ENCODE data around the gene MRPL48. TPM values are rescaled to one million over a fixed set of nuclear protein-coding genes. Genes with fewer than 3 reads are reported as not detected.

The MRPL48 gene
- total RNA-seq, 1 donor: 14.5 TPM

GRCh38 chr11:73860202-73860601, 72.5 kb downstream of the MRPL48 start:
- no peaks in the 10 kb centered on the region for H3K27me3 ChIP-seq (ENCODE audit: insufficient read depth, low read length)
- no peak overlapping the region for H2AFZ ChIP-seq (ENCODE audit: low read length)
- H3K79me2 ChIP-seq (ENCODE audit: insufficient read depth, low read length): no peaks in the 10 kb centered on the region
- H3K4me1 ChIP-seq (ENCODE audit: insufficient read depth, low read length): no peaks in the 10 kb centered on the region
- no peak overlapping the region for H3K27ac ChIP-seq (ENCODE audit: low read depth, low read length)
- no peak overlapping the region for H3K4me3 ChIP-seq (ENCODE audit: insufficient read depth, low read length)
- no peak for DNase-seq (ENCODE audit: insufficient read length, low spot score, missing footprints)
- peaks cover 8% of the 10 kb centered on the region for H3K36me3 ChIP-seq (ENCODE audit: insufficient read depth, low read length)
- no peak for TF ChIP-seq CTCF (IDR thresholded peaks at IDR 0.05; ENCODE audit: extremely low read depth, low read depth, low read length)
- no peaks in the 10 kb centered on the region for H3K9me3 ChIP-seq (ENCODE audit: low read depth, low read length)
- no peak overlapping the region for H3K4me2 ChIP-seq (ENCODE audit: insufficient read depth, low read length)
- peaks cover 2% of the 10 kb centered on the region for H4K20me1 ChIP-seq (ENCODE audit: insufficient read depth, low read length)

GRCh38 chr11:73862986-73863385, 75.3 kb downstream of the MRPL48 start:
- Histone ChIP-seq H3K79me2 (ENCODE audit: insufficient read depth, low read length) (no peaks in the 10 kb centered on the region), H3K9me3 (ENCODE audit: low read depth, low read length) (no peaks in the 10 kb centered on the region), H3K4me2 (ENCODE audit: insufficient read depth, low read length) (no peak overlapping the region), H2AFZ (ENCODE audit: low read length) (no peak overlapping the region), H3K4me3 (ENCODE audit: insufficient read depth, low read length) (no peak overlapping the region), H3K27me3 (ENCODE audit: insufficient read depth, low read length) (no peaks in the 10 kb centered on the region), H3K36me3 (ENCODE audit: insufficient read depth, low read length) (peaks cover 8% of the 10 kb centered on the region), H3K4me1 (ENCODE audit: insufficient read depth, low read length) (peaks cover 11% of the 10 kb centered on the region), H4K20me1 (ENCODE audit: insufficient read depth, low read length) (peaks cover 7% of the 10 kb centered on the region), H3K27ac (ENCODE audit: low read depth, low read length) (no peak overlapping the region)
- DNase-seq (ENCODE audit: insufficient read length, low spot score, missing footprints): no peak
- TF ChIP-seq CTCF (IDR thresholded peaks at IDR 0.05; ENCODE audit: extremely low read depth, low read depth, low read length): no peak

GRCh38 chr11:73866095-73866579, 78.5 kb downstream of the MRPL48 start:
- peak; percentile 73 for DNase-seq (ENCODE audit: insufficient read length, low spot score, missing footprints)
- peaks cover 20% of the 10 kb centered on the region for H3K4me1 ChIP-seq (ENCODE audit: insufficient read depth, low read length)
- H4K20me1 ChIP-seq (ENCODE audit: insufficient read depth, low read length): peaks cover 5% of the 10 kb centered on the region
- H3K4me3 ChIP-seq (ENCODE audit: insufficient read depth, low read length): no peak overlapping the region
- H3K27me3 ChIP-seq (ENCODE audit: insufficient read depth, low read length): no peaks in the 10 kb centered on the region
- H3K36me3 ChIP-seq (ENCODE audit: insufficient read depth, low read length): peaks cover 8% of the 10 kb centered on the region
- peak overlapping the region; percentile 68 for H3K27ac ChIP-seq (ENCODE audit: low read depth, low read length)
- TF ChIP-seq CTCF (IDR thresholded peaks at IDR 0.05; ENCODE audit: extremely low read depth, low read depth, low read length): no peak
- no peaks in the 10 kb centered on the region for H3K9me3 ChIP-seq (ENCODE audit: low read depth, low read length)
- H3K4me2 ChIP-seq (ENCODE audit: insufficient read depth, low read length): peak overlapping the region; percentile 60
- H3K79me2 ChIP-seq (ENCODE audit: insufficient read depth, low read length): no peaks in the 10 kb centered on the region
- H2AFZ ChIP-seq (ENCODE audit: low read length): no peak overlapping the region

GRCh38 chr11:73866586-73866996, 78.9 kb downstream of the MRPL48 start:
- Histone ChIP-seq H3K4me3 (ENCODE audit: insufficient read depth, low read length) (no peak overlapping the region), H3K4me2 (ENCODE audit: insufficient read depth, low read length) (peak overlapping the region; percentile 60), H2AFZ (ENCODE audit: low read length) (no peak overlapping the region)

More at GRCh38 chr11:73866586-73866996, 78.9 kb downstream of the MRPL48 start:
- Histone ChIP-seq H3K27me3 (ENCODE audit: insufficient read depth, low read length) (no peaks in the 10 kb centered on the region), H3K27ac (ENCODE audit: low read depth, low read length) (peak overlapping the region; percentile 68), H3K4me1 (ENCODE audit: insufficient read depth, low read length) (peaks cover 20% of the 10 kb centered on the region), H3K9me3 (ENCODE audit: low read depth, low read length) (no peaks in the 10 kb centered on the region), H4K20me1 (ENCODE audit: insufficient read depth, low read length) (peaks cover 5% of the 10 kb centered on the region), H3K36me3 (ENCODE audit: insufficient read depth, low read length) (peaks cover 6% of the 10 kb centered on the region), H3K79me2 (ENCODE audit: insufficient read depth, low read length) (no peaks in the 10 kb centered on the region)
- peak; percentile 87 for DNase-seq (ENCODE audit: insufficient read length, low spot score, missing footprints)
- no peak for TF ChIP-seq CTCF (IDR thresholded peaks at IDR 0.05; ENCODE audit: extremely low read depth, low read depth, low read length)

All from osteoblast (primary cell).